ENCODE data around the gene MROH7. TPM values are rescaled to one million over a fixed set of nuclear protein-coding genes. Genes with fewer than 3 reads are reported as not detected.

MROH7 gene
- total RNA-seq, 2 donors from 2014 or later: 3.7 to 5.5 TPM

GRCh38 chr1:54701066-54701465 lies 59.5 kb downstream of the MROH7 start:
- Histone ChIP-seq H3K4me3 (no peak overlapping the region), H3K9me3 (no peaks in the 10 kb centered on the region), H3K9ac (ENCODE audit: low read depth in 2 of 2, low read length in 2 of 2) (no peak overlapping the region), H3K4me1 (no peaks in the 10 kb centered on the region), H3K36me3 (no peaks in the 10 kb centered on the region), H3K27me3 (no peaks in the 10 kb centered on the region), H3K27ac (no peak overlapping the region)
- no peak for DNase-seq
- intact Hi-C loops (cut with DNase I): no loop called here
- TF ChIP-seq, protein P1, sequence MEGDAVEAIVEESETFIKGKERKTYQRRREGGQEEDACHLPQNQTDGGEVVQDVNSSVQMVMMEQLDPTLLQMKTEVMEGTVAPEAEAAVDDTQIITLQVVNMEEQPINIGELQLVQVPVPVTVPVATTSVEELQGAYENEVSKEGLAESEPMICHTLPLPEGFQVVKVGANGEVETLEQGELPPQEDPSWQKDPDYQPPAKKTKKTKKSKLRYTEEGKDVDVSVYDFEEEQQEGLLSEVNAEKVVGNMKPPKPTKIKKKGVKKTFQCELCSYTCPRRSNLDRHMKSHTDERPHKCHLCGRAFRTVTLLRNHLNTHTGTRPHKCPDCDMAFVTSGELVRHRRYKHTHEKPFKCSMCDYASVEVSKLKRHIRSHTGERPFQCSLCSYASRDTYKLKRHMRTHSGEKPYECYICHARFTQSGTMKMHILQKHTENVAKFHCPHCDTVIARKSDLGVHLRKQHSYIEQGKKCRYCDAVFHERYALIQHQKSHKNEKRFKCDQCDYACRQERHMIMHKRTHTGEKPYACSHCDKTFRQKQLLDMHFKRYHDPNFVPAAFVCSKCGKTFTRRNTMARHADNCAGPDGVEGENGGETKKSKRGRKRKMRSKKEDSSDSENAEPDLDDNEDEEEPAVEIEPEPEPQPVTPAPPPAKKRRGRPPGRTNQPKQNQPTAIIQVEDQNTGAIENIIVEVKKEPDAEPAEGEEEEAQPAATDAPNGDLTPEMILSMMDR (IDR thresholded peaks at IDR 0.05): no peak

DNA sequence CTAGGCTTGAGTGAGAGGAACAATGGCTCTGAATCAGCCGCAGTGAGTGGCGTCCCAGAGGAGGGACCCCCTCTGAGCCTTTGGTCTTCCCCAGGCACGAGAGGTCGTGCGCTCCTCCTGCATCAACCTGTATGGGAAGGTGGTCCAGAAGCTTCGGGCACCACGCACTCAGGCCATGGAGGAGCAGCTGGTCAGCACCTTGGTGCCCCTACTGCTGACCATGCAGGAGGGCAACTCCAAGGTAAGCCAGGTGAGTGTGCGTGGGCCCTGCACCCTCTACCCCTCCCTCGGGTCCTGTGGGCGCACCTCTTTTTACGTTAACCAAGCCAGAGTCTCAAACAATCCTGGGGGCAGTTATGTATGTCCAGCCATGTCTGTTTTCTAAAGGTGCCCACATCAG lies 60.4 kb downstream of the MROH7 start:
- TF ChIP-seq, protein P1 (IDR thresholded peaks at IDR 0.05): no peak
- H3K27me3 ChIP-seq: no peaks in the 10 kb centered on the region
- H3K27ac ChIP-seq: no peak overlapping the region
- no peak for DNase-seq
- H3K4me1 ChIP-seq: no peaks in the 10 kb centered on the region
- no peak overlapping the region for H3K9ac ChIP-seq (ENCODE audit: low read depth in 2 of 2, low read length in 2 of 2)
- no peak overlapping the region for H3K4me3 ChIP-seq
- intact Hi-C loops (cut with DNase I): no loop called here
- no peaks in the 10 kb centered on the region for H3K9me3 ChIP-seq
- no peaks in the 10 kb centered on the region for H3K36me3 ChIP-seq

GRCh38 chr1:54703471-54703870 lies 61.9 kb downstream of the MROH7 start:
- TF ChIP-seq, protein P1 (IDR thresholded peaks at IDR 0.05): no peak
- H3K4me1 ChIP-seq: no peaks in the 10 kb centered on the region

DNA sequence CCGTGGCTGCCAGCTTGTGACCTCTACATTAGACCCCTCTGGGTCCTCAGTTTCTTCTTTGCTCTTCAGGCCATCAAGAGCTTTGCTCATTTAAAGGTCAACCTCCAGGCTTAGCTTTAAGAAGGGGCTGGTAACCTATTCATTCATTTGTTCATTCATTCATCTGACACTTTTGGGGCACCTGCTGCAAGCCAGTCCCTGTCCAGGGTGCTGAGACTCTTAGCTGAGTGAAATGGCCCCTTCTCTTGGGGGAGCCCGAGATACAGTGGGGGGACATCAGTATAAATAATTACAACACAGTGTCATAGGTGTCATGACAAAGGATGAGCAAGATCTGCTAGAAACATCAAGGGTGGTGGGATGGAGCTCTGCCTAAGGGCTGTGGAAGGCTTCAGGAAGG lies 63.6 kb downstream of the MROH7 start:
- Histone ChIP-seq H3K9ac (ENCODE audit: low read depth in 2 of 2, low read length in 2 of 2) (no peak overlapping the region), H3K27me3 (no peaks in the 10 kb centered on the region), H3K4me1 (no peaks in the 10 kb centered on the region), H3K4me3 (no peak overlapping the region), H3K36me3 (no peaks in the 10 kb centered on the region), H3K27ac (no peak overlapping the region), H3K9me3 (no peaks in the 10 kb centered on the region)
- no peak for DNase-seq
- intact Hi-C loops (cut with DNase I): no loop called here
- TF ChIP-seq, protein P1 (IDR thresholded peaks at IDR 0.05): no peak

More at GRCh38 chr1:54703471-54703870, 61.9 kb downstream of the MROH7 start:
- DNase-seq: no peak
- Histone ChIP-seq H3K36me3 (no peaks in the 10 kb centered on the region), H3K27ac (no peak overlapping the region), H3K9ac (ENCODE audit: low read depth in 2 of 2, low read length in 2 of 2) (no peak overlapping the region), H3K4me3 (no peak overlapping the region), H3K27me3 (no peaks in the 10 kb centered on the region), H3K9me3 (no peaks in the 10 kb centered on the region)
- intact Hi-C loops (cut with DNase I): no loop called here

GRCh38 chr1:54706419-54706818 lies 64.8 kb downstream of the MROH7 start:
- Histone ChIP-seq H3K9ac (ENCODE audit: low read depth in 2 of 2, low read length in 2 of 2) (no peak overlapping the region), H3K4me1 (no peaks in the 10 kb centered on the region), H3K9me3 (no peaks in the 10 kb centered on the region), H3K27me3 (no peaks in the 10 kb centered on the region), H3K36me3 (no peaks in the 10 kb centered on the region), H3K4me3 (no peak overlapping the region), H3K27ac (no peak overlapping the region)
- no peak for DNase-seq
- TF ChIP-seq, protein P1 (IDR thresholded peaks at IDR 0.05): no peak
- intact Hi-C loops (cut with DNase I): no loop called here

DNA sequence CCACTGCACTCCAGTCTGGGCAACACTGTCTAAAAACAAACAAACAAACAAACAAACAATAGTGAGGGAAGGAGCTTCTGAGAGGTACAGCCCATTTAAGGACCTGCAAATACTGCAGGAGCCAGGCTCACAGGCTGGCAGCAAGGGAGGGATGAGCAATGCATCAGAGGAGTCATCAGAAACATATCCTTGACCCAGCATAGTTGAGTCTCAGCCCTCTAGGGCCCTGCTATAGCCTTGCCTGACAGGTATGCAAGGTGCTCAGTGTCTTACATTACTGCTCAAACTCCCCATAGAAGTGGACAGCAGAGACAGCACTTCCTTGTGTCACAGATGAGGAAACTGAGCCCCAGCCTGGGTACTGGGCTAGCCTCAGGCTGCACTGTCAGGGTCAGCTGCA lies 66.8 kb downstream of the MROH7 start:
- Histone ChIP-seq H3K27me3 (no peaks in the 10 kb centered on the region), H3K36me3 (no peaks in the 10 kb centered on the region), H3K4me3 (no peak overlapping the region), H3K27ac (no peak overlapping the region), H3K9me3 (no peaks in the 10 kb centered on the region), H3K4me1 (no peaks in the 10 kb centered on the region), H3K9ac (ENCODE audit: low read depth in 2 of 2, low read length in 2 of 2) (no peak overlapping the region)
- DNase-seq: no peak
- intact Hi-C loops (cut with DNase I): no loop called here
- TF ChIP-seq, protein P1 (IDR thresholded peaks at IDR 0.05): no peak

All from colonic mucosa (tissue), 4 donors.